ENCODE results near the gene PSTPIP1. TPM values are rescaled to one million over a fixed set of nuclear protein-coding genes. Genes with fewer than 3 reads are reported as not detected.

The PSTPIP1 gene
- total and polyA plus RNA-seq, 4 experiments from 2014 or later, result 62.4 to 233 (median 144) TPM

GRCh38 chr15:77044228-77045042 lies 49.5 kb downstream of the PSTPIP1 start:
- Histone ChIP-seq H3K36me3 (ENCODE audit: insufficient read depth, low read length) (peaks cover 6% of the 10 kb centered on the region), H3K27me3 (ENCODE audit: insufficient read depth, low read length) (no peaks in the 10 kb centered on the region), H3K4me3 (ENCODE audit: low read length in 2 of 2) (no peak overlapping the region), H3K27ac (ENCODE audit: low read depth, low read length) (no peak overlapping the region), H3K4me1 (ENCODE audit: insufficient read depth, low read length) (no peaks in the 10 kb centered on the region), H3K9me3 (ENCODE audit: control insufficient read depth in 1 of 2, low read length in 2 of 2) (no peaks in the 10 kb centered on the region)
- peaks cover 0 to 20% (median 4%) of the 10 kb centered on the region in 8 donors for H3K9me3 Mint-ChIP-seq
- H3K4me1 Mint-ChIP-seq, result peaks cover 1 to 11% (median 6%) of the 10 kb centered on the region in 4 donors
- CTCF ChIA-PET (ENCODE audit: partially characterized antibody), result interaction anchor here (2.4 kb wide), 1 partner anchor 10 kb away, joined by 9 read pairs; no protein-coding TSS in a partner anchor
- peak overlapping the region in 2 of 7 donors; percentile 31 to 37 for H3K27ac Mint-ChIP-seq
- POLR2A ChIA-PET (ENCODE audit: partially characterized antibody), result interaction anchor here (0.8 to 3.6 kb wide), 3 partner anchors 16 to 58 kb away, joined by 3 to 14 read pairs (median 3); partner anchors contain the start of gene PSTPIP1
- DNase-seq, result no peak
- H3K4me3 Mint-ChIP-seq, result no peak overlapping the region
- H3K36me3 Mint-ChIP-seq, result peaks cover 41 to 51% of the 10 kb centered on the region in 2 donors
- intact Hi-C loops (cut with micrococcal nuclease), result no loop called here
- no peaks in the 10 kb centered on the region for H3K27me3 Mint-ChIP-seq

- Histone ChIP-seq H3K27ac (ENCODE audit: low read depth, low read length) (no peak overlapping the region), H3K27me3 (ENCODE audit: insufficient read depth, low read length) (no peaks in the 10 kb centered on the region), H3K36me3 (ENCODE audit: insufficient read depth, low read length) (peaks cover 6% of the 10 kb centered on the region), H3K4me1 (ENCODE audit: insufficient read depth, low read length) (no peaks in the 10 kb centered on the region), H3K4me3 (ENCODE audit: low read length in 2 of 2) (no peak overlapping the region), H3K9me3 (ENCODE audit: control insufficient read depth in 1 of 2, low read length in 2 of 2) (no peaks in the 10 kb centered on the region)
- intact Hi-C loops (cut with micrococcal nuclease), result no loop called here
- peaks cover 0 to 13% (median under 1%) of the 10 kb centered on the region in 8 donors for H3K9me3 Mint-ChIP-seq
- H3K4me3 Mint-ChIP-seq, result no peak overlapping the region
- ChIA-PET POLR2A (ENCODE audit: partially characterized antibody) (interaction anchor here (0.9 to 3.6 kb wide), 7 partner anchors 8 to 115 kb away, joined by 3 to 14 read pairs (median 3); partner anchors contain the start of genes RCN2 and TSPAN3), CTCF (ENCODE audit: partially characterized antibody) (interaction anchor here (1.1 to 2.4 kb wide), 2 partner anchors 11 to 73 kb away, joined by 3 to 9 read pairs; no protein-coding TSS in a partner anchor)
- H3K27me3 Mint-ChIP-seq, result no peaks in the 10 kb centered on the region
- peaks cover 36 to 46% of the 10 kb centered on the region in 2 donors for H3K36me3 Mint-ChIP-seq
- H3K27ac Mint-ChIP-seq, result peak overlapping the region in 1 of 7 donors; percentile 31
- DNase-seq, result no peak
- peaks cover 1 to 11% (median 4%) of the 10 kb centered on the region in 4 donors for H3K4me1 Mint-ChIP-seq
These were observed 51.1 kb downstream of the PSTPIP1 start for GRCh38 chr15:77045985-77046384.

GRCh38 chr15:77046704-77047412 lies 51.9 kb downstream of the PSTPIP1 start:
- Histone ChIP-seq H3K36me3 (ENCODE audit: insufficient read depth, low read length) (peaks cover 6% of the 10 kb centered on the region), H3K4me1 (ENCODE audit: insufficient read depth, low read length) (no peaks in the 10 kb centered on the region), H3K27me3 (ENCODE audit: insufficient read depth, low read length) (no peaks in the 10 kb centered on the region), H3K4me3 (ENCODE audit: low read length in 2 of 2) (no peak overlapping the region), H3K27ac (ENCODE audit: low read depth, low read length) (no peak overlapping the region), H3K9me3 (ENCODE audit: control insufficient read depth in 1 of 2, low read length in 2 of 2) (no peaks in the 10 kb centered on the region)
- Mint-ChIP-seq H3K4me1 (peaks cover 0 to 11% (median 4%) of the 10 kb centered on the region in 4 donors), H3K4me3 (no peak overlapping the region), H3K36me3 (peaks cover 36 to 41% of the 10 kb centered on the region in 2 donors), H3K27ac (peak overlapping the region in 1 of 7 donors; percentile 71), H3K27me3 (no peaks in the 10 kb centered on the region), H3K9me3 (peaks cover 0 to 6% (median 0%) of the 10 kb centered on the region in 8 donors)
- CTCF ChIA-PET (ENCODE audit: partially characterized antibody), result interaction anchor here (0.8 to 2.4 kb wide), 3 partner anchors 11 to 73 kb away, joined by 3 to 9 read pairs (median 3); no protein-coding TSS in a partner anchor
- DNase-seq, result no peak
- POLR2A ChIA-PET (ENCODE audit: partially characterized antibody), result interaction anchor here (1.0 to 3.6 kb wide), 4 partner anchors 9 to 15 kb away, joined by 3 to 14 read pairs (median 5); no protein-coding TSS in a partner anchor
- intact Hi-C loops (cut with micrococcal nuclease), result no loop called here

- Mint-ChIP-seq H3K4me3 (no peak overlapping the region), H3K27me3 (no peaks in the 10 kb centered on the region), H3K4me1 (peaks cover 0 to 5% (median 1%) of the 10 kb centered on the region in 4 donors), H3K9me3 (peaks cover 0 to under 1% (median 0%) of the 10 kb centered on the region in 8 donors), H3K36me3 (peaks cover 39 to 41% of the 10 kb centered on the region in 2 donors), H3K27ac (peak overlapping the region in 2 of 7 donors; percentile 37 to 48)
- DNase-seq, result no peak
- Histone ChIP-seq H3K4me1 (ENCODE audit: insufficient read depth, low read length) (no peaks in the 10 kb centered on the region), H3K27ac (ENCODE audit: low read depth, low read length) (no peak overlapping the region), H3K4me3 (ENCODE audit: low read length in 2 of 2) (no peak overlapping the region), H3K36me3 (ENCODE audit: insufficient read depth, low read length) (peaks cover 6% of the 10 kb centered on the region), H3K9me3 (ENCODE audit: control insufficient read depth in 1 of 2, low read length in 2 of 2) (no peaks in the 10 kb centered on the region), H3K27me3 (ENCODE audit: insufficient read depth, low read length) (no peaks in the 10 kb centered on the region)
- ChIA-PET CTCF (ENCODE audit: partially characterized antibody) (no interaction called here), POLR2A (ENCODE audit: partially characterized antibody) (interaction anchor here (3.6 kb wide), 1 partner anchor 12 kb away, joined by 14 read pairs; no protein-coding TSS in a partner anchor)
- intact Hi-C loops (cut with micrococcal nuclease), result no loop called here
These were observed 53.4 kb downstream of the PSTPIP1 start for GRCh38 chr15:77048135-77048876.

- POLR2A ChIA-PET (ENCODE audit: partially characterized antibody), result interaction anchor here (1.1 kb wide), 1 partner anchor 11 kb away, joined by 9 read pairs; no protein-coding TSS in a partner anchor
- DNase-seq, result no peak
- H3K9me3 Mint-ChIP-seq, result no peaks in the 10 kb centered on the region
- no peak overlapping the region for H3K4me3 ChIP-seq (ENCODE audit: low read length in 2 of 2)
- H3K9me3 ChIP-seq (ENCODE audit: control insufficient read depth in 1 of 2, low read length in 2 of 2), result no peaks in the 10 kb centered on the region
- peaks cover 0 to 12% (median 1%) of the 10 kb centered on the region in 4 donors for H3K4me1 Mint-ChIP-seq
- H3K27me3 ChIP-seq (ENCODE audit: insufficient read depth, low read length), result no peaks in the 10 kb centered on the region
- intact Hi-C loops (cut with micrococcal nuclease), result no loop called here
- H3K36me3 Mint-ChIP-seq, result peaks cover 8 to 10% of the 10 kb centered on the region in 2 donors
- no peaks in the 10 kb centered on the region for H3K27me3 Mint-ChIP-seq
- no peaks in the 10 kb centered on the region for H3K36me3 ChIP-seq (ENCODE audit: insufficient read depth, low read length)
- H3K4me3 Mint-ChIP-seq, result no peak overlapping the region
- peak overlapping the region in 1 of 7 donors; percentile 66 for H3K27ac Mint-ChIP-seq
- no peak overlapping the region for H3K27ac ChIP-seq (ENCODE audit: low read depth, low read length)
- CTCF ChIA-PET (ENCODE audit: partially characterized antibody), result interaction anchor here (1.0 to 2.0 kb wide), 2 partner anchors 11 to 79 kb away, joined by 3 to 4 read pairs; no protein-coding TSS in a partner anchor
- no peaks in the 10 kb centered on the region for H3K4me1 ChIP-seq (ENCODE audit: insufficient read depth, low read length)
These were observed 57.6 kb downstream of the PSTPIP1 start for GRCh38 chr15:77052556-77052955.

- peaks cover 0 to 19% (median 3%) of the 10 kb centered on the region in 4 donors for H3K4me1 Mint-ChIP-seq
- Histone ChIP-seq H3K4me1 (ENCODE audit: insufficient read depth, low read length) (no peaks in the 10 kb centered on the region), H3K27ac (ENCODE audit: low read depth, low read length) (no peak overlapping the region), H3K9me3 (ENCODE audit: control insufficient read depth in 1 of 2, low read length in 2 of 2) (no peaks in the 10 kb centered on the region), H3K36me3 (ENCODE audit: insufficient read depth, low read length) (no peaks in the 10 kb centered on the region), H3K4me3 (ENCODE audit: low read length in 2 of 2) (no peak overlapping the region), H3K27me3 (ENCODE audit: insufficient read depth, low read length) (no peaks in the 10 kb centered on the region)
- H3K4me3 Mint-ChIP-seq, result no peak overlapping the region
- no peaks in the 10 kb centered on the region for H3K27me3 Mint-ChIP-seq
- no peaks in the 10 kb centered on the region for H3K9me3 Mint-ChIP-seq
- ChIA-PET CTCF (ENCODE audit: partially characterized antibody) (no interaction called here), POLR2A (ENCODE audit: partially characterized antibody) (no interaction called here)
- peak overlapping the region in 1 of 7 donors; percentile 65 for H3K27ac Mint-ChIP-seq
- H3K36me3 Mint-ChIP-seq, result peaks cover 4% of the 10 kb centered on the region in 2 donors
- intact Hi-C loops (cut with micrococcal nuclease), result no loop called here
- DNase-seq, result no peak
These were observed 58.8 kb downstream of the PSTPIP1 start for GRCh38 chr15:77053709-77054108.

Measured in CD4-positive, alpha-beta memory T cell (primary cell).